Eye (tissue), 1 donor: ENCODE data around the gene SLC30A4.

Experiments used
- DNase-seq: peaks from one replicate; pipeline ENCODE4 v3.0.0-alpha.2; 2015

Gene SLC30A4

GRCh38 chr15:45449916-45450867 lies 72.4 kb downstream of the SLC30A4 start:
- no peak for DNase-seq

- DNase-seq = no peak
These were observed 73.2 kb downstream of the SLC30A4 start for GRCh38 chr15:45449395-45449794.

DNA sequence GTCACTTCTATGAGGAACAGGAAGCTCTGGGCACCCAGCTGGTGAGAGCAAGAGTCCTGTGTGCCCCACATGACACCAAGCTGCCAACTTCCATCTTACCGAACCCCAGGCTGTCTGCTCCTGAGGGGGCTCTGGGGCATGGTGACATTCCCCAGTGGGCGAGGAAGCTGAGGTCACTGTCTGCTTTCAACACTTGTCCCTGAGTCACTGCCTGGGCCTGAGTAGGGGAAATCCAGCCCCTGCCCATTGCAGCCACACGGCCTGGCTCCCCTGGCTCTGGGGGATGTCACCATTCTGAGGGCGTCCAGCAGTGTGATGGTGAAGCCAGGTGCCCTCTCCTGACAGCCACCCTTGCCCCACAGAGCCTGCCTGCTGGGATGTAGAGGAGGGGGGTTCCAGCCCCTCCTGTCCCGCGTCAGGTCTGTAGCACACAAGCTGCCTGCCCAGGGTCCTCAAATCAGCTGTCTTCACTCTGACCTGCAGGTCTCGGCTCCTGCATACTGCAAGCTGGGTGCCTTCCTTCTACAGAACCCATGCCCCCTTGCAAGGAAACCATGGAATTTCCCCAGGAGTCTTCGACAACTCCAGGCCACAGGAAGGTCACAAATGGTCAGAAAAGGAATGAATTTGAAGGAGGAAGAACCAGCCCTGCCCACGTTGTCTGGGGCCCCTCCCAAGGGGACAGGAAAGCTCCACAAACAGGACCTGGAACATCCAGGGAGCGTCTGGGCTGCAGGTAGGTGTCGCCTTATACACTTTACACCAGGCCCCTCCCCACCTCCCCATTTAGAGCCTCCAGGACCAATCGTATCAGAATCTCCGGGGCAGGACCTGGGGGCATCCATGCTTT lies 74.3 kb downstream of the SLC30A4 start:
- DNase-seq = no peak

DNA sequence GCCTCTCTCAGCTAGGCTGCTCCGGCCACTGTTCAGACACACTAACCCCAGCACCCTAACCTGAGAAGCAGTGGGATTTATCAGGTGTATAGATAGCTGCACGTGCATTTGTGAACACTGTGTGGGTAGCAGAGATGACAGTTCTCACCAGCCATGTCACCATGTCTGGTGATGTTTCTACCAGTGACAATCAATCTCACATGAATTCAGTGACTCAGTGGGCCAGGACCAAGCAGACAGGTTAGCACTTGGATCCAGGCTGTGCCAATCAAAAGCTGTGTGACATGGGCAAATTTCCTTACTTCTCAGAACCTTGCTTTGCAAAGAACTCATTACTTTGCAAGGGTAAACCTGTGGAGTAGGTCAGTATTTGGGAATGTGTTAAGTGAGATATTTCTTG lies 78.9 kb downstream of the SLC30A4 start:
- DNase-seq = no peak

DNA sequence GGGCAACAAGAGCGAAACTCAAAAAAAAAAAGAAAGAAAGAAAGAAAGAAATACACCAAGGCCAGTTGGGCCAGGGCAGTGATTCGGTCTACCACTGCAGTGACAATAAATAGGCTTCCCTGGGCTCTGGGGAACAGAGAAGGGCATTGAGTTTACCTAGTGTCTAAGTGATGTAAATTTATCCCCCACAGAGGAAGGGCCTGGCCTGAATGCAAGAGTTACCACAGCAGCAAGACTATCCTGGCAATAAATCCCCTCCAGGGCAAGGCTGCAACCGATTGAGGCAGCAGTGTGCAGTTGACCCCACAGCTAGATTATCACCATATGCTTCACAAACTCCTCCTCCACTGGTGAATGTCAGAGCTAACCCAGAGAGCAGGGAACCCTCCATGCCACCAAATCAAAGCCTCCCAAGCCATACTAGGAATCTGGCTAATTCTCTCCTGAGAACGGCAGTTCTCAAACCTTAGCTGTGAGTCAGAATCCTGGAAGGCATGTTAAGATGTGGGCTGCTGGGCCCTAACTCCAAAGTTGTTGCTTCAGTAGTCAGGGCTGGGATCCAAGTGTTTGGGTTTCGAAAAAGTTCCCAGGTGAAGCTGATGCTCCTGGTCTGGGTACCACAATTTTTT lies 79.9 kb downstream of the SLC30A4 start:
- DNase-seq = no peak

GRCh38 chr15:45441686-45442085 lies 80.9 kb downstream of the SLC30A4 start:
- peak; percentile 20 for DNase-seq

- DNase-seq = no peak
These were observed 81.5 kb downstream of the SLC30A4 start for GRCh38 chr15:45441036-45441435.

DNA sequence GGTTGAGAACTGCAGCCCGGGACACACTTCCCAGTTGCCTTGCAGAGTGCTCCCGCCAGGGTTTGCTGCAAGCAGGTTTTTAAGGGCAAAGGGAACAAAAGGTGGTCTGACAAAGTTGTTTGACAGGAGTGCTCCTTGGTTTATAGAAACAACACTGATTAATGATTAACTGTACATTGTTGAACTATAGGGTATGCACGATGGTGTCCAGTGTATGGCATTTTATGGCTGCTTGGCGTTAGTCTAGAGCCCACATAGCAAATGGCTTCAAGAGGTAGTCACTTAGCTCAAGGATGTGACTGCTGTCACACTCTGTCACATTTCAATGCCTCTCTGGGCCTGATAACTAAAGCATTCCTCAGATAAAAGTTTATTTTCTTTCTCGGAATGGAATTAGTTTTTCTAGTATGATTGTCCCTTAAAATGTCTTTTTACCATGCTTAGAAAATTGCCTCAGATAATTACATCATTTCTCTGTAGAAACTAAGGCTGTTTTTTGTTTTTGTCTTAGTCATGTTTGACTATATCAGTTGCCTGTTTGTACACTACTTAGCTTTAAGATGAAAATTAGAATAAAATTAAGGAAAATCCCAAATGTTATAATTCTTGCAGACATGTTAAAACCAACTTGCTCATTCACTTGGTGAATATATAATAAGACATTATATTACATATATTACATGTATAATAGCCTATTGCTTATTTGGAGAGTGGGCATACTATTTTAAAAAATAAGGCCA lies 82.9 kb downstream of the SLC30A4 start:
- no peak for DNase-seq

GRCh38 chr15:45435124-45435903 lies 87.2 kb downstream of the SLC30A4 start:
- DNase-seq = no peak

- no peak for DNase-seq
These were observed 88.4 kb downstream of the SLC30A4 start for GRCh38 chr15:45434078-45434567.

DNA sequence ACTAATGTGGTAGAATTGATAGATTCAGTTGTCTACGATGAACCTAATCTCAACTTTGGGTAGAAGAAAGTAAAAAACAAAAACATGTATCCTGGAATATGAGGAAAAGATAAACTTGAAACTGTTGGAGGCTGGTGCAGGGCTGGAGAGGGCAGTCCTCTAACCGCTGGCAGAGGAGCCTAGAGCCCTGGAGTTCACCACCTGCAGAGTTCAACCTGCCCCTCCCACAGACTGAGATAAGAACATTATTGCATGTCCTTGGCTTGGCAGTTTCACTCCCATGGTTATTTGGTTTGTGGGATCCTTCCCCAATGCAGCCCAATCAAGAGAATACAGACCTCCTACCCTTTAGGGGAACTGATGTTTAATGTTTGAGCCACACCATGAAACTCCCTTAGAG lies 91.0 kb downstream of the SLC30A4 start:
- DNase-seq = no peak

GRCh38 chr15:45429941-45430792 lies 92.4 kb downstream of the SLC30A4 start:
- DNase-seq = peak; percentile 76
